Measurements from ENCODE around the gene B4GALT2. TPM values are rescaled to one million over a fixed set of nuclear protein-coding genes. Genes with fewer than 3 reads are reported as not detected.

The B4GALT2 gene
- total RNA-seq, 1 experiment from 2014 or later = 65.9 TPM

DNA sequence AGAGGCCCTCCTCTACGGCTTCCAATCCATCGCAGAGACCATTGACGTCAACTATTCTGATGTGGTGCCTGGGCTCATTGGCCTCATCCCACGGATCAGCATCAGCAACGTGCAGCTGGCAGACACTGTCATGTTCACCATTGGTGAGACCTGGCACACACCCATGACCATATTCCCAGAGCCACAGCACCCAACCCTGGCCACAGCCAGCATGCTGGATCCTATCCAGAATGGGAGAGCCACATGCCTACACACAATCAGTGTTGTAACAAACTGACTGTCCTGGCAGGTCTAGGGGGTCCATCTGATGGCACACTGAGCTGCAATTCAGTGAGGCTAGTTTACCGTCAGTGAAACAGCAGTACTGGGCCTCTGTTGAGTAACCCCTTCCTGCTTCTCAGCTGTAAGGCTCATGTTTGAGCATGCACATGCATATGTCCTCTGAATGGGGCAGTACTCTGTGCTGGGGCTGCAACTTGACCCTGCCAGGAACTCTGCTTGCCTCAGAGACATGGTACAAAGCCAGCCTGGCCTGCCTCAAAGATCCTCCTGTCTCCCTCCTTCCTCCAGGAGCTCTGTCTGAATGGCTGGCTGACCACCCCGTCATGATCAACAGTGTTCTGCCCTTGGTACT is 21.5 kb upstream of the B4GALT2 start:
- no peak overlapping the region for H3K4me3 ChIP-seq
- no peak for DNase-seq
- no peaks in the 10 kb centered on the region for H3K27me3 ChIP-seq
- no peaks in the 10 kb centered on the region for H3K9me3 ChIP-seq (replicated peaks)
- 0 out of 2 replicates have a peak, but pooled peaks cover 2% of the 10 kb centered on the region for H3K36me3 ChIP-seq
- no peaks in the 10 kb centered on the region for H3K4me1 ChIP-seq
- no peak overlapping the region for H3K27ac ChIP-seq

DNA sequence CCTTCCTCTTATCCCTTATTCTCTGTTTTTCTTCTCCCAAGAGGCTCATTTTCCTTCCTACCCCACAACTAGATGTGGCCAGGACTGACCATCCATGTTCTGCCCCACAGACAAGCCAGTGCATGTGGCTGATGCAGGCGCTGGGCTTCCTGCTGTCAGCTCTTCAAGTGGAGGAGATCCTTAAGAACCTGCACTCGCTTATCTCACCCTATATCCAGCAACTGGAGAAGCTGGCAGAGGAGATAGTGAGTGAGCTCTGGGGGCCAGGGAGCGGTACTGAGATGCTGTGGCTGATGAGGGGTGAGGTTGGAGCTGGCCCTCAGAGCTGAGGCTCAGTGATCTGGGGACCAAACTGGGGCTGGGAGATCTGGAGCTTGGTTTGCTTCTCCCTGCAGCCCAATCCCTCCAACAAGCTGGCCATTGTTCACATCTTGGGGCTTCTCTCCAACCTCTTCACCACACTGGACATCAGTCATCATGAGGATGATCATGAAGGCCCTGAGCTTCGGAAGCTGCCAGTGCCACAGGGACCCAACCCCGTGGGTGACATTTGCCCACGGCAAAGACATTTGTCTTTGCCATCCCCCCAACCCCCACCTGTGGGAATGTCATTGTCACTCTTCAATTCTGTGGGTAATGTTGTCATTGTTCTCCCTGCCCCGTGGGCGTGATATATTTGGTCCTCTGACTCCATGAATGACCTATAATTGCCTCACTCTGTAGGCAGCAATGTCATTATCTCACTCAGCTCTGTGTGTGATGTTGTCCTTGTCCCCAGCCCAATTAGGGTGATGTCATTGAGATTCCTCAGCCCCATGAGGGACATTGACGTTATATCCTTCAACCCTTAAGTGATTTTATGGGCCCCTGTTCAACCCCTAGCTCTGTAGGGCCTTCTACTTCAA is 20.4 kb upstream of the B4GALT2 start:
- Histone ChIP-seq H3K9me3 (replicated peaks) (no peaks in the 10 kb centered on the region), H3K27me3 (no peaks in the 10 kb centered on the region), H3K27ac (no peak overlapping the region), H3K4me3 (no peak overlapping the region), H3K4me1 (no peaks in the 10 kb centered on the region), H3K36me3 (0 out of 2 replicates have a peak, but pooled peaks cover 2% of the 10 kb centered on the region)
- no peak for DNase-seq

DNA sequence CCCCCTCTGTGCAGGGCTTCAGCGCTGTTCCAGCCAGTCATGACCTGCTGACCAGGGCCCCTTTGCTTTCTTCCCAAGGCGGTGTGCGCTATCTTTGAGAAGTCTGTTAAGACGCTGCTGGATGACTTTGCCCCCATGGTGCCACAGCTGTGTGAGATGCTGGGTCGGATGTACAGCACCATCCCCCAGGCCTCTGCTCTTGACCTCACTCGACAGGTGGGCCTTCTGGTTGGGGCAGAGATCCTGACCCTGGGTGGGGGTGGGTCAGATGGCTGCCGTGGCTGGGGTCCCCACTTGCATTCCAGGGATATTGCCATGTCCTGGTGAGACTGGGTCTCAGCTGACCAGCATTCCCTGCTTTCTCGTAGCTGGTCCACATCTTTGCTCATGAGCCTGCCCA is 18.2 kb upstream of the B4GALT2 start:
- H3K9me3 ChIP-seq (replicated peaks) = no peaks in the 10 kb centered on the region
- no peaks in the 10 kb centered on the region for H3K27me3 ChIP-seq
- no peaks in the 10 kb centered on the region for H3K4me1 ChIP-seq
- H3K4me3 ChIP-seq = no peak overlapping the region
- no peak overlapping the region for H3K27ac ChIP-seq
- no peak for DNase-seq
- 0 out of 2 replicates have a peak, but pooled peaks cover 2% of the 10 kb centered on the region for H3K36me3 ChIP-seq

DNA sequence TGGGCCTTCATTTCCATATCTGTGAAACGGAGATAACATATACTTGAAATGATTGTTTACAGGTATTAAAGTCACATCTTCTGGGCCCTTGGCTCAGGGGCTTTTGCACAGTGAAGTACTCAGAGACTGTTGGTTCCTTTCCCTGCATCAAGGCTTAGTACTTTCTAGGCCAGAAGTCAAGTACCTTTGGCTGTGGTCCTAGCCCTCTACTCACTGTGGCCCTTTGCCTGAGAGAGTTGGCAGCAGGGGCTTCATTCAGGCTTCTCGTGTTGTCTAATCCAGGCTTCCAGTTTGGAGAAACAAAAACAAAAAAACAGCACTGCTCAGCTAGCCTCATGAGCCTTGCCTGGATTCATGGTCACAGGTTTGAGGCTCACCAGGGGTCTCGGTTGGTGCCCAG is 17.3 kb upstream of the B4GALT2 start:
- Histone ChIP-seq H3K9me3 (replicated peaks) (no peaks in the 10 kb centered on the region), H3K27ac (no peak overlapping the region), H3K4me1 (no peaks in the 10 kb centered on the region), H3K4me3 (no peak overlapping the region), H3K27me3 (no peaks in the 10 kb centered on the region), H3K36me3 (0 out of 2 replicates have a peak, but pooled peaks cover 2% of the 10 kb centered on the region)
- DNase-seq = no peak

DNA sequence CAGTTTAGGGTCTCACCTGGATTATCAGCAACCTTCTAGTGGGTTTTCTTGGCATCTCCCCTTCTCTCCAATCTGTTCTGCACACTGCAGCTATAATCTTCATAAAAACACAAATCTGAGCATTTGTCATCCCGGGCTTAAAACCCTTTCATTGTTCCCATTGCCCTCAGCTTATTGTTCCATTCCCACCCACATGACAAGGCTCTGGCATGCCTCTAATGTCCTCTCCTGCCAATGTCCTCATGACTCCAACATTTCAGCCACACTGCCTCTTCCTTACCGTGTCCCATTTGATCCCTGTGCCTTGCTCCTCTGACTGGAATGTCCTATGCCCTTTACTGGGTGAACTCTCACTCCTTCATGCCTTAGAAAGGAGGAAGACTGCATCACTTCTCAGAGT is 16.7 kb upstream of the B4GALT2 start:
- Histone ChIP-seq H3K36me3 (0 out of 2 replicates have a peak, but pooled peaks cover 2% of the 10 kb centered on the region), H3K4me3 (no peak overlapping the region), H3K27me3 (no peaks in the 10 kb centered on the region), H3K9me3 (replicated peaks) (no peaks in the 10 kb centered on the region), H3K4me1 (no peaks in the 10 kb centered on the region), H3K27ac (no peak overlapping the region)
- no peak for DNase-seq

DNA sequence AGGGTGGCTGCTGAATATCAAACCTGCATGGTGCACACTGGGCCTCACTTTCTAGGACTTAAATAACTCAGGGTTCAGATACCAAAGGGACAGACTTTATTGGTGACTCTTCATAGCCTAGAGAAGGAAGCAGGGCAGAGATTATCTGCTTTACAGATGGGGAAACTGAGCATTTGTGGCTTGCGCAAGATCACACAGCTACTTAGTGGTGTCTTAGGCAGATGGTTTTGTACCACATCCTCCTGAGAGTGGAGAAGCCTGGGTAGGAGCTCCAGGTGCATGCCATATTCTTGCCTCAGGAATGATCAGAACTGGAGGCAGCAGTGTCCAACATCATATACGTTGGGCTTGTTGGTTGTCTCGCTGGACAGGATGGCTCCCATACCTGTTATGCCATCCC is 16.0 kb upstream of the B4GALT2 start:
- H3K27ac ChIP-seq = no peak overlapping the region
- H3K36me3 ChIP-seq = no peaks in the 10 kb centered on the region

DNA sequence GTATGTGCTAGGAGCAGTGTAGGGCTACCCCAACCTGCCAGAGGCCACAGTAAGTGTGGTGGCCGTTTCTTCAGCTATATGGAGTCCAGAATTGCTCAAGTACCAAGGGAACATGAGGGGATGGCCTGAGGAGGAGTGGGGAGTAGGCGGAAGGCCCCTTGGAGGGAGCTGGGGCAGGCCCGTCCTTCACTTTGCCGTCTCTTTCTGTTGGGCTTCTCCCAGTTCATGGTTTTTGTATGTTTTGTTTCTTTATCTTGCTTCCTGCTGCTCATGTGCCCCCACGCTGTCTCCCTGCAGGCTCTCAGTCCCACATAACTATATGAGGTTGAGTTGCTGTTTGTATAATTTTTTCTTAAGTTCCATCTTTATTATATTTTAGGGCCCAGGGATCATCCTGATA is 15.1 kb upstream of the B4GALT2 start:
- Histone ChIP-seq H3K27me3 (no peaks in the 10 kb centered on the region), H3K27ac (no peak overlapping the region), H3K4me3 (no peak overlapping the region), H3K36me3 (no peaks in the 10 kb centered on the region), H3K9me3 (replicated peaks) (no peaks in the 10 kb centered on the region), H3K4me1 (no peaks in the 10 kb centered on the region)
- no peak for DNase-seq

More for the DNA sequence above, 16.0 kb upstream of the B4GALT2 start:
- H3K4me1 ChIP-seq = no peaks in the 10 kb centered on the region
- H3K27me3 ChIP-seq = no peaks in the 10 kb centered on the region
- no peaks in the 10 kb centered on the region for H3K9me3 ChIP-seq (replicated peaks)
- no peak overlapping the region for H3K4me3 ChIP-seq
- DNase-seq = no peak

DNA sequence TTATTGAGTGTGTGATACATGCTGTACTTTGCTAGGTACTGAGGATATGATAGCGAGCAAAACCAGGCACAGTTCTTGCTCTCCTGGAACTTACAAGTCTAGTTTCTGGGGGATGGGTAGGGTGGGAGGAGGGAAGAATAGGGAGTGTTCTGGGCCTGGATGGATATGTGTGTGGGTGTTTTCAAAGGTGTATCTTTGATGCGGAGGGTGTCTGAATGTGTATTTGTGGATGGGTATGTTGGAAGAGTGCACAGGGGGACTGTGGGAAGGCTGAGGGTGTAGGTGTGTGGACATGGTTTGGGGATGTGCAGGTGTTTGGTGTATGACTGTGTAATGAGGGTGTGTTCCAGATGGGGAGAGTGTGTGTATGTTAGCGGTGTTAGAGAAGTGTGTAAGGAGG is 13.7 kb upstream of the B4GALT2 start:
- Histone ChIP-seq H3K27ac (no peak overlapping the region), H3K4me1 (no peaks in the 10 kb centered on the region), H3K36me3 (no peaks in the 10 kb centered on the region), H3K9me3 (replicated peaks) (no peaks in the 10 kb centered on the region), H3K4me3 (no peak overlapping the region), H3K27me3 (no peaks in the 10 kb centered on the region)
- DNase-seq = no peak

DNA sequence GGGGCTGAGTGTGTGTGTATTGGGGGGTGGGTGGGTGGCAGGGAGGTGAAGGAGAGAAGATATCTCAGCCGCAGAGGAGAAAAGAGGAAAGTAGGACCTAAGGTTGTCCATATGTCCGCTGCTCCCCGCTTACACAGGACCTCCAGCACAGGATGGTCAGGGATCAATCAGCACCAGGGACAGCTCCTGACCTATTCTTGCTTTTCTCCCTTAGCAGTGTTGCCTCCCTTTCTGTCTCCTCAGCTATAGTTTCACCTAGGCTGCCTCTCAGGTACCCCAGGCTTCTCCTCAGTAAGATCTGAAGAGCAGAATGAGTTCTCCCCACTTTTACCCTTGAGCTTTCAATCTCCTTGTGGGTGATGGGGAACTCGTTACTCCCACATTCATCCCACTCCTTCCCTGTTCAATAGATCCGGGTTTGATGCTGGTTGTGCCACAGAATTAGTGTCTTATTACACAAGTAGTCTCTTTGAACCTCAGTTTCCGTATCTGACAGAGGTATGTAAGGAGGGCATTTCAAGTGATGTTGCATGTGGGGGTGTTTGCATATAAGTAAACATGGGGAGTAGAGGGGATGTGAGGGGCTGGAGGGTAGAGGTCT is 10.6 kb upstream of the B4GALT2 start:
- Histone ChIP-seq H3K27ac (no peak overlapping the region), H3K9me3 (replicated peaks) (no peaks in the 10 kb centered on the region), H3K4me1 (no peaks in the 10 kb centered on the region), H3K36me3 (peaks cover 7% of the 10 kb centered on the region; the same call in 1 of the 2 replicates), H3K4me3 (no peak overlapping the region), H3K27me3 (no peaks in the 10 kb centered on the region)
- peak; percentile 63 to 83 for DNase-seq

DNA sequence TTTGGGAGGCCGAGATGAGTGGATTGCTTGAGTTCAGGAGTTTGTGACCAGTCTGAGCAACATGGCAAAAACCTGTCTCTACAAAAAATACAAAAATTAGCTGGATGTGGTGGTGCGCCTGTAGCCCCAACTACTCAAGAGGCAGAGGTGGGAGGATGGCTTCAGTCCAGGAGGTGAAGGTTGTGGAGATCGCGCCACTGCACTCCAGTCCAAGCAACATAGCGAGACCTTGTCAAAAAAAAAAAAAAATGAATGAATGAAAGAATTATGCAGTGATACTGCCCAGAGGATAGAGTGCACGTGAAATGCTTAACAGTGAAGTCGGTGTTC is 9.6 kb upstream of the B4GALT2 start:
- no peak for DNase-seq
- peaks cover 7% of the 10 kb centered on the region; the same call in 1 of the 2 replicates for H3K36me3 ChIP-seq
- no peaks in the 10 kb centered on the region for H3K4me1 ChIP-seq
- H3K27me3 ChIP-seq = no peaks in the 10 kb centered on the region
- H3K4me3 ChIP-seq = no peak overlapping the region
- H3K9me3 ChIP-seq (replicated peaks) = no peaks in the 10 kb centered on the region
- H3K27ac ChIP-seq = no peak overlapping the region

DNA sequence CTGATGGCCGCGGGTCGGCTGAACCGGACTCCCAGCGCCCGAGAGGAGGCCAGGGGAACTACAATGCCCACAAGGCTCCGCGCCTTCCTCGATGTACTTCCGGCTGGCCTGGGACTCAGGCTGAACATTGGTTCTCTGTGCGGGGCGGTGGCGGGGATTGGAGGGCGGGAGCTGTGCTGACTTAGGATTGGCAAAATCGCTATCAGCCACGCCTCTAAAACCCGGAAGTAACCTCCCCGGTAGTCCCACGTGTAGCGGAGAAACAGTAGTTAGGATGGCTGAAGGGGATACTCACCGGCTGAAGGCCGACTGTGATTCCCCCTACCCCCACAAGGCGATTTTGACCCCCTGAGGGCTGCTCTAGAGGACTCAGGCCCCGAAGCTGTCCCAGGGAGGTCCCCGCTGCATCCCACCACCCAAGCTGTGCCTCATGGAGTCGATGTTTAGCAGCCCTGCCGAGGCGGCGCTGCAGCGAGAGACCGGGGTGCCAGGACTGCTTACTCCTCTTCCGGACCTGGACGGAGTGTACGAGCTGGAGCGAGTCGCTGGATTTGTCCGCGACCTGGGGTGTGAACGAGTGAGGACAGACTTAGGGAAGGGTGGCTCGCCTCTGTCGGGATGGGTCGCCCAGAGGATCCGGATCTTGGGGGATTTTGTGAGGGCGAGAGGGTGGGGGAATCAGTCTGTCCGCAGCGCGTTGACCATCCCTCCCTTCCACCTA is 9.1 kb upstream of the B4GALT2 start, which contains the start of gene DPH2:
Gene DPH2, plus strand, starts transcription at position 265 of the 721 bp plus-strand sequence. Its CDS starts 166 bp downstream, at position 431.
- no peaks in the 10 kb centered on the region for H3K9me3 ChIP-seq (replicated peaks)
- no peaks in the 10 kb centered on the region for H3K4me1 ChIP-seq
- H3K27me3 ChIP-seq = no peaks in the 10 kb centered on the region
- H3K4me3 ChIP-seq = peak within 1 kb of the TSS; percentile 76
- H3K36me3 ChIP-seq = peaks cover 7% of the 10 kb centered on the region; the same call in 1 of the 2 replicates
- peak; percentile 99 for DNase-seq
- H3K27ac ChIP-seq = no peak within 1 kb of the TSS

DNA sequence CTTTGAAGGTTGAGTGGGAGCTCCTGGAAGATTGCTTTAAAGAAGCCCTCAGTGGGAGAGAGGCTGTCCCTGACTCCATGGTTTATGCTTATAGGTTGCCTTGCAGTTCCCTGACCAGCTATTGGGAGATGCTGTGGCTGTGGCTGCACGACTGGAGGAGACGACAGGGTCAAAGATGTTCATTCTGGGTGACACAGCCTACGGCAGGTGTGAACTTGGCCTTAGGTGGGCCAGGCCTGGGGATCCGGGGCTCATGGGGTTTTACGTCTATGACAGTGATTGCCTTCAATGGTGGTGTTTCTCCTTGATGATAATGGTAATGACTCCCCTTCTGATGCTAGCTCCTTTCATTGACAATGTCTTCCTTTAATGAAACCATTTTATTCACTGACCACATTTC is 8.5 kb upstream of the B4GALT2 start:
- H3K4me1 ChIP-seq = no peaks in the 10 kb centered on the region
- peaks cover 7% of the 10 kb centered on the region; the same call in 1 of the 2 replicates for H3K36me3 ChIP-seq
- H3K27ac ChIP-seq = no peak overlapping the region
- peak overlapping the region; percentile 76 for H3K4me3 ChIP-seq
- DNase-seq = no peak
- no peaks in the 10 kb centered on the region for H3K9me3 ChIP-seq (replicated peaks)
- no peaks in the 10 kb centered on the region for H3K27me3 ChIP-seq

DNA sequence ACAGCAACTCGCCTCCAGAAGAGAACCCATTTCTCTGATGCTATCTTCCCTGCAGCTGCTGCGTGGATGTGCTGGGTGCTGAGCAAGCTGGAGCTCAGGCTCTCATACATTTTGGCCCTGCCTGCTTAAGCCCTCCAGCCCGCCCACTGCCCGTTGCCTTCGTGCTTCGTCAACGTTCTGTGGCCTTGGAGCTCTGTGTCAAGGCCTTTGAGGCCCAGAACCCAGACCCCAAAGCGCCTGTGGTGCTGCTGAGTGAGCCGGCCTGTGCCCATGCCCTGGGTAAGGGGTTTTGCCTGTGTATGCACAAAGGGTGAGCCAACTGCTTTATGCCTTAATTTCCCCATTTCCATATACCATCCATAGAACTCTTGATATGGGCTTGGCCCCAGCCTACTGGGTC is 8.1 kb upstream of the B4GALT2 start:
- H3K9me3 ChIP-seq (replicated peaks) = no peaks in the 10 kb centered on the region
- no peak for DNase-seq
- H3K27me3 ChIP-seq = no peaks in the 10 kb centered on the region
- H3K36me3 ChIP-seq = peaks cover 7% of the 10 kb centered on the region; the same call in 1 of the 2 replicates
- no peak overlapping the region for H3K27ac ChIP-seq
- H3K4me3 ChIP-seq = no peak overlapping the region; the same call in 1 of the 2 replicates
- H3K4me1 ChIP-seq = no peaks in the 10 kb centered on the region

DNA sequence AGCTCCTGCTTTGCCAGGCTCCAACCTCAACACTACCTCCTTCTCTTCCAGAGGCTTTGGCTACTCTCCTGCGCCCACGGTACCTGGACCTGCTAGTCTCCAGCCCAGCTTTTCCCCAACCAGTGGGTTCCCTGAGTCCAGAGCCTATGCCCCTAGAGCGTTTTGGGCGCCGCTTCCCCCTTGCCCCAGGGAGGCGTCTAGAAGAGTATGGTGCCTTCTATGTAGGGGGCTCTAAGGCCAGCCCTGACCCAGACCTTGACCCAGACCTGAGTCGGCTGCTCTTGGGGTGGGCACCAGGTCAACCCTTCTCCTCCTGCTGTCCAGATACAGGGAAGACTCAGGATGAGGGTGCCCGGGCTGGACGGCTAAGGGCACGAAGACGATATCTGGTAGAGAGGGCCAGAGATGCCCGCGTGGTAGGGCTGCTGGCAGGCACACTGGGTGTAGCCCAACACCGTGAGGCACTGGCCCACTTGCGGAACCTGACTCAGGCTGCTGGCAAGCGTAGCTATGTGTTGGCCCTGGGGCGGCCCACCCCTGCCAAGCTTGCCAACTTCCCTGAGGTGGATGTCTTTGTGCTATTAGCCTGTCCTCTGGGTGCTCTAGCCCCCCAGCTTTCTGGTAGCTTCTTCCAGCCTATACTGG is 7.6 kb upstream of the B4GALT2 start:
- Histone ChIP-seq H3K4me3 (no peak overlapping the region), H3K4me1 (no peaks in the 10 kb centered on the region), H3K27me3 (no peaks in the 10 kb centered on the region), H3K36me3 (peaks cover 10% of the 10 kb centered on the region), H3K27ac (no peak overlapping the region), H3K9me3 (replicated peaks) (no peaks in the 10 kb centered on the region)
- DNase-seq = no peak
